ENCODE data around the gene TRPV4. TPM values are rescaled to one million over a fixed set of nuclear protein-coding genes. Genes with fewer than 3 reads are reported as not detected.
"Not testable (repeated sequence)": the region's sequence is repeated elsewhere in the genome, so short reads cannot be mapped to it uniquely, and the experiment has no call there.

TRPV4 gene
- total RNA-seq, 4 donors from 2014 or later, result not detected

- intact Hi-C loops (cut with DNase I; ENCODE audit: low total_unique reads) (no loop called here), in situ Hi-C loops (cut with MboI; ENCODE audit: low sequenced_read_pairs in 4 of 4) (loop anchor here in 1 of 4 donors (10.0 kb wide), 1 partner anchor 66 kb away; no protein-coding TSS in a partner anchor)
- Histone ChIP-seq H3K27me3 (no peaks in the 10 kb centered on the region), H3K36me3 (no peaks in the 10 kb centered on the region), H3K27ac (no peak overlapping the region), H3K9me3 (no peaks in the 10 kb centered on the region), H3K4me1 (no peaks in the 10 kb centered on the region), H3K4me3 (no peak overlapping the region)
- TF ChIP-seq CTCF (IDR thresholded peaks at IDR 0.05 in 4 of 5, conservative IDR thresholded peaks at IDR 0.05 in 1 of 5) (no peak), POLR2A (IDR thresholded peaks at IDR 0.05) (no peak)
- no peak for ATAC-seq
- DNase-seq, result no peak
Observed at GRCh38 chr12:109870648-109871047, 37.5 kb upstream of the TRPV4 start.

GRCh38 chr12:109868182-109869051, 35.2 kb upstream of the TRPV4 start:
- in situ Hi-C loops (cut with MboI; ENCODE audit: low sequenced_read_pairs in 4 of 4) (no loop called here), intact Hi-C loops (cut with DNase I; ENCODE audit: low total_unique reads) (no loop called here)
- H3K27me3 ChIP-seq, result no peaks in the 10 kb centered on the region
- DNase-seq, result no peak
- H3K36me3 ChIP-seq, result no peaks in the 10 kb centered on the region
- H3K4me3 ChIP-seq, result no peak overlapping the region
- no peak overlapping the region for H3K27ac ChIP-seq
- H3K4me1 ChIP-seq, result peaks cover 0 to 10% of the 10 kb centered on the region in 2 donors
- TF ChIP-seq CTCF (IDR thresholded peaks at IDR 0.05 in 4 of 5, conservative IDR thresholded peaks at IDR 0.05 in 1 of 5) (no peak), POLR2A (IDR thresholded peaks at IDR 0.05) (no peak)
- ATAC-seq, result no peak
- no peaks in the 10 kb centered on the region for H3K9me3 ChIP-seq

- Histone ChIP-seq H3K4me1 (peaks cover 0 to 10% of the 10 kb centered on the region in 2 donors), H3K4me3 (no peak overlapping the region), H3K27me3 (no peaks in the 10 kb centered on the region), H3K36me3 (no peaks in the 10 kb centered on the region), H3K9me3 (no peaks in the 10 kb centered on the region), H3K27ac (no peak overlapping the region)
- TF ChIP-seq CTCF (IDR thresholded peaks at IDR 0.05 in 4 of 5, conservative IDR thresholded peaks at IDR 0.05 in 1 of 5), result no peak
- no peak for TF ChIP-seq POLR2A (IDR thresholded peaks at IDR 0.05)
- in situ Hi-C loops (cut with MboI; ENCODE audit: low sequenced_read_pairs in 4 of 4), result no loop called here
- no peak for ATAC-seq
- DNase-seq, result no peak
- intact Hi-C loops (cut with DNase I; ENCODE audit: low total_unique reads), result no loop called here
Observed at GRCh38 chr12:109864916-109865315, 31.7 kb upstream of the TRPV4 start.

- in situ Hi-C loops (cut with MboI; ENCODE audit: low sequenced_read_pairs in 4 of 4), result no loop called here
- Histone ChIP-seq H3K4me1 (peaks cover 0 to 10% of the 10 kb centered on the region in 2 donors), H3K27ac (no peak overlapping the region), H3K27me3 (no peaks in the 10 kb centered on the region), H3K9me3 (no peaks in the 10 kb centered on the region), H3K4me3 (no peak overlapping the region), H3K36me3 (no peaks in the 10 kb centered on the region)
- DNase-seq, result no peak
- intact Hi-C loops (cut with DNase I; ENCODE audit: low total_unique reads), result no loop called here
- TF ChIP-seq POLR2A (IDR thresholded peaks at IDR 0.05), result no peak
- no peak for ATAC-seq
Observed at GRCh38 chr12:109863847-109864712, 30.9 kb upstream of the TRPV4 start.

GRCh38 chr12:109862491-109862890, 29.3 kb upstream of the TRPV4 start:
- H3K27ac ChIP-seq; H3K36me3 ChIP-seq; H3K27me3 ChIP-seq; H3K4me1 ChIP-seq; H3K9me3 ChIP-seq; DNase-seq; intact Hi-C loops (cut with DNase I; ENCODE audit: low total_unique reads); H3K4me3 ChIP-seq; in situ Hi-C loops (cut with MboI; ENCODE audit: low sequenced_read_pairs in 4 of 4); ATAC-seq: not testable (repeated sequence)
